ENCODE data around the gene CD58.

- TF ChIP-seq SPI1 (IDR thresholded peaks at IDR 0.05; ENCODE audit: low read depth, low read length) (no peak), TAF1 (IDR thresholded peaks at IDR 0.05; ENCODE audit: low read depth, low read length) (no peak), POLR2A (IDR thresholded peaks at IDR 0.05; ENCODE audit: low read depth, low read length) (no peak), POLR2AphosphoS5 (IDR thresholded peaks at IDR 0.05; ENCODE audit: low read depth, low read length) (no peak), PAX5 (IDR thresholded peaks at IDR 0.05; ENCODE audit: insufficient read depth, low read length, severe bottlenecking) (no peak)
Measured at GRCh38 chr1:116561563-116561962, 9.3 kb downstream of the CD58 start.
